Heart left ventricle (tissue), 16 donors: ENCODE data around the gene MCM5. TPM values are rescaled to one million over a fixed set of nuclear protein-coding genes. Genes with fewer than 3 reads are reported as not detected.

Experiments used
- ATAC-seq, 4 donors: fragments of 200-7000 bp; cut with Tn5 transposase; one replicate each; pipeline ENCODE4 v1.9.1; 2020 to 2022; ENCODE audit warnings: moderate library complexity in 4 of 4, mild to moderate bottlenecking in 3 of 4, moderate number of reproducible peaks in 1 of 4
- DNase-seq, 5 donors: peaks; one replicate each; pipeline ENCODE4 v3.0.0-alpha.2; 2020
- H3K27ac ChIP-seq, 12 donors: fragments of 200-600 bp; sonication (generic) in 4 of 12; one replicate each; pipeline versions ENCODE4 v1.5.0 to v1.8.0; 2016 to 2022; ENCODE audit warnings: mild to moderate bottlenecking in 2 of 12
- H3K27me3 ChIP-seq, 9 donors: fragments of 200-600 bp; sonication (generic) in 2 of 9; one replicate each; pipeline versions ENCODE4 v1.5.1 to v1.8.0; 2016 to 2022; ENCODE audit warnings: mild to moderate bottlenecking in 3 of 9
- H3K36me3 ChIP-seq, 9 donors: fragments of 200-600 bp; sonication (generic) in 2 of 9; one replicate each; pipeline versions ENCODE4 v1.5.0 to v1.8.0; 2018 to 2022; ENCODE audit warnings: mild to moderate bottlenecking in 2 of 9
- H3K4me1 ChIP-seq, 12 donors: fragments of 200-600 bp; sonication (generic) in 4 of 12; one replicate each; pipeline versions ENCODE4 v1.5.0 to v1.8.0; 2016 to 2022; ENCODE audit warnings: mild to moderate bottlenecking in 3 of 12
- H3K4me3 ChIP-seq, 12 donors: fragments of 200-600 bp; sonication (generic) in 4 of 12; one replicate each; pipeline versions ENCODE4 v1.5.0 to v1.8.0; 2017 to 2022; ENCODE audit warnings: mild to moderate bottlenecking in 9 of 12, moderate library complexity in 4 of 12
- H3K9me3 ChIP-seq, 12 donors: fragments of 200-600 bp; sonication (generic) in 4 of 12; one replicate each; pipeline versions ENCODE4 v1.5.0 to v1.8.0; 2016 to 2022; ENCODE audit warnings: mild to moderate bottlenecking in 1 of 12
- POLR2A ChIP-seq, 2 donors: fragments of 450-650 bp; IDR thresholded peaks; one replicate each; pipeline ENCODE4 v1.6.1; 2017; ENCODE audit warnings: antibody characterized with exemption in 2 of 2, mild to moderate bottlenecking in 2 of 2, moderate library complexity in 2 of 2
- WGBS, 4 donors: extraction: QIAGEN DNeasy Blood & Tissue Kit in 2 of 4; methylation state at CpG; one replicate each; pipeline versions ENCODE4 v1.1.5 to v1.1.7; 2013 to 2018; 5-methylcytosine and 5-hydroxymethylcytosine counted together
- intact Hi-C, 10 donors: fragments of 100-400 bp; cut with DNase I; formaldehyde crosslinking; loops; one replicate each; pipeline versions ENCODE4 v1.11.1 to v1.14.2; 2022
- polyA plus RNA-seq, 2 donors: library from polyadenylated mRNA; stranded (reverse); fragments of 200-250 nt; gene quantifications; one replicate each; pipeline ENCODE4 v1.2.3, GENCODE V29; 2013
- total RNA-seq, 9 donors: library from RNA; depleted of rRNA in 2 of 9; stranded (reverse); fragments of >200 nt in 2 of 9; fragmentation: NEBNext Ultra II Directional in 3 of 9; extraction: Animal tissue kit (Norgen Biotek cat#: 25700) in 3 of 9; gene quantifications; one replicate each; pipeline versions ENCODE4 v1.1.0 to v1.2.4, GENCODE V29; 2016 to 2023
- TF ChIP-seq, protein P1 (sequence below), 12 donors: fragments of 200-600 bp; sonication (generic) in 4 of 12; IDR thresholded peaks; one replicate each; pipeline versions ENCODE4 v1.5.0 to v1.8.0; 2018 to 2022; ENCODE audit warnings: antibody characterized with exemption in 12 of 12, mild to moderate bottlenecking in 5 of 12
- donor health status: ischemic (EF 13 %, LVEDD 7.1; RV severe dilation, severe dysfunction).
- donor health status: healthy with polysubstance abuse.
- donor health status: DM: no; HTN: yes; CAD: no.
- donor health status: DM: no; HTN: no; CAD: no.
- donor health status: ischemic (EF 25% LVEDD 6.9; RV normal size, moderate dysfunction).
- donor health status: ischemic (EF 25% LVEDD 5.7; RV mildly dilated, moderate dysfunction).
- donor health status: healthy.
- donor health status: DM: yes; HTN: yes; CAD: no.
- donor health status: ischemic (EF 35%, LVEDD 5.7; RV mildly dilated, moderate dysfunction).
- donor health status: nonischemic (EF 11% LVEDD 7.7; RV severe dilation, severe dysfunction).
- donor health status: DM: yes; HTN: yes; CAD: no.
- donor health status: PGD.
- donor health status: ischemic (EF 29% LVEDD 5.4; RV normal size, mild dysfunction).
- donor health status: nonischemic (EF 23%, LVEDD 6.1; RV moderate dilation, normal function).

The MCM5 gene
- total and polyA plus RNA-seq, 11 donors = 5.9 to 30.2 (median 12.3) TPM

DNA sequence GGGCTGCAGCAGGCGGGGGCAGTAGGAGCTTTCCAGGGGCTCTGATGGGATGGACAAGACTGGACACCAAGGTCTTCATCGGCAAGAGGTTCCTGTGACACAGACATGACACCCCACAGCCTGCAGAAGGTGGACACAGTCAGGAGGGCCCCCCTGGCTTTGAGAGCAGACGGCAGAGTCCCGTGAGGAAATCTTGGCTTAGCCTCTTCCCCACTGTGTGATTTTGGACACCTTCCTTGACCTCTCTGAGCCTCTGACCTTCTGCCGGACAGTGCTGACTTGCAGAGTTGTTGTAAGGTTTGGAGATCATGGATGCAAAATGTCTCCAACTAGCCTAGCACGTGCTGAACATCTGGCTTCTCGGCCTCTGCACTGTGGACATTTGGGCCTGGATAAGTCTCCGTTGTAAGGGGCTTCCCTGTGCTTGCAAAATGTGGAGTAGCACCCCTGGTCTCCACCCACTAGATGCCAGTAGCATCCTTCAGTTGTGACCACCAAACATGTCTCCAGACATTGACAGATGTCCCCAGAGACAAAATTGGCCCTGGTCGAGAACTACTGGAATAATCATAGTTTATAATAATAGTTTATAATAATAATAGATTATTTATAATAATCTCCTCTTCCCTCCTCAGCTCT lies 54.6 kb downstream of the MCM5 start:
- TF ChIP-seq, protein P1, sequence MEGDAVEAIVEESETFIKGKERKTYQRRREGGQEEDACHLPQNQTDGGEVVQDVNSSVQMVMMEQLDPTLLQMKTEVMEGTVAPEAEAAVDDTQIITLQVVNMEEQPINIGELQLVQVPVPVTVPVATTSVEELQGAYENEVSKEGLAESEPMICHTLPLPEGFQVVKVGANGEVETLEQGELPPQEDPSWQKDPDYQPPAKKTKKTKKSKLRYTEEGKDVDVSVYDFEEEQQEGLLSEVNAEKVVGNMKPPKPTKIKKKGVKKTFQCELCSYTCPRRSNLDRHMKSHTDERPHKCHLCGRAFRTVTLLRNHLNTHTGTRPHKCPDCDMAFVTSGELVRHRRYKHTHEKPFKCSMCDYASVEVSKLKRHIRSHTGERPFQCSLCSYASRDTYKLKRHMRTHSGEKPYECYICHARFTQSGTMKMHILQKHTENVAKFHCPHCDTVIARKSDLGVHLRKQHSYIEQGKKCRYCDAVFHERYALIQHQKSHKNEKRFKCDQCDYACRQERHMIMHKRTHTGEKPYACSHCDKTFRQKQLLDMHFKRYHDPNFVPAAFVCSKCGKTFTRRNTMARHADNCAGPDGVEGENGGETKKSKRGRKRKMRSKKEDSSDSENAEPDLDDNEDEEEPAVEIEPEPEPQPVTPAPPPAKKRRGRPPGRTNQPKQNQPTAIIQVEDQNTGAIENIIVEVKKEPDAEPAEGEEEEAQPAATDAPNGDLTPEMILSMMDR (IDR thresholded peaks at IDR 0.05) = peak in 10 of 12 donors; percentile 16 to 51 (median 30)
- TF ChIP-seq POLR2A (IDR thresholded peaks at IDR 0.05) = no peak
- H3K36me3 ChIP-seq = no peaks in the 10 kb centered on the region
- no peaks in the 10 kb centered on the region for H3K4me1 ChIP-seq
- intact Hi-C loops = loop anchor here in 1 of 10 donors (5.0 kb wide), 1 partner anchor 128 kb away; no protein-coding TSS in a partner anchor
- H3K4me3 ChIP-seq = no peak overlapping the region
- peaks cover 0 to 3% (median 0%) of the 10 kb centered on the region in 9 donors for H3K27me3 ChIP-seq
- WGBS, 4 donors = 52 to 71% (median 66%) methylated on average over 8 to 9 of the region's 9 CpGs
- no peaks in the 10 kb centered on the region for H3K9me3 ChIP-seq
- H3K27ac ChIP-seq = no peak overlapping the region
- ATAC-seq (peak; percentile 45 to 61 (median 50)), DNase-seq (peak in 3 of 5 donors; percentile 29 to 41 (median 39))

GRCh38 chr22:35455529-35455928 lies 55.6 kb downstream of the MCM5 start:
- Histone ChIP-seq H3K4me3 (no peak overlapping the region), H3K27me3 (peaks cover 0 to 3% (median 0%) of the 10 kb centered on the region in 9 donors), H3K4me1 (no peaks in the 10 kb centered on the region), H3K27ac (no peak overlapping the region), H3K9me3 (no peaks in the 10 kb centered on the region), H3K36me3 (no peaks in the 10 kb centered on the region)
- intact Hi-C loops = no loop called here
- DNase-seq (no peak), ATAC-seq (no peak)
- 87 to 93% (median 91%) methylated on average over 5 of the region's 5 CpGs for WGBS, 4 donors
- TF ChIP-seq POLR2A (IDR thresholded peaks at IDR 0.05) = no peak
- TF ChIP-seq, protein P1 (IDR thresholded peaks at IDR 0.05) = no peak

DNA sequence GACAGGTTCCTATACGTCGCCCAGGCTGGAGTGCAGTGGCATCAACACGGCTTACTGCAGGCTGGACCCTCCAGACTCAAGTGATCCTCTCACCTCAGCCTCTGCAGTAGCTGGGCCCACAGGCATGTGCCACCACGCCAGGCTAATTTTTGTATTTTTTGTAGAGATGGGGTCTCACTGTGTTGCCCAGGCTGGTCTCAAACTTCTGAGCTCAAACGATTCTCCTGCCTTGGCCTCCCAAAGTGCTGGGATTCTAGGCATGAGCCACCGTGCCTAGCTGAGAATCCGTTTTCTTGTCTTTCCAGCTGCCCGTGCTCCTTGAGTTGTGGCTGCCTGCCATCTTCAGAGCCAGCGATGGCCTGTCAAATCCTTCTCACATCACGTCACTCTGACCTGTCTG lies 56.8 kb downstream of the MCM5 start:
- TF ChIP-seq, protein P1 (IDR thresholded peaks at IDR 0.05) = no peak
- TF ChIP-seq POLR2A (IDR thresholded peaks at IDR 0.05) = no peak
- Histone ChIP-seq H3K4me1 (no peaks in the 10 kb centered on the region), H3K4me3 (no peak overlapping the region), H3K9me3 (no peaks in the 10 kb centered on the region), H3K36me3 (no peaks in the 10 kb centered on the region), H3K27me3 (peaks cover 0 to 3% (median 0%) of the 10 kb centered on the region in 9 donors), H3K27ac (no peak overlapping the region)
- DNase-seq (no peak), ATAC-seq (no peak)
- 86 to 96% (median 90%) methylated on average over 10 of the region's 10 CpGs for WGBS, 4 donors
- intact Hi-C loops = no loop called here

DNA sequence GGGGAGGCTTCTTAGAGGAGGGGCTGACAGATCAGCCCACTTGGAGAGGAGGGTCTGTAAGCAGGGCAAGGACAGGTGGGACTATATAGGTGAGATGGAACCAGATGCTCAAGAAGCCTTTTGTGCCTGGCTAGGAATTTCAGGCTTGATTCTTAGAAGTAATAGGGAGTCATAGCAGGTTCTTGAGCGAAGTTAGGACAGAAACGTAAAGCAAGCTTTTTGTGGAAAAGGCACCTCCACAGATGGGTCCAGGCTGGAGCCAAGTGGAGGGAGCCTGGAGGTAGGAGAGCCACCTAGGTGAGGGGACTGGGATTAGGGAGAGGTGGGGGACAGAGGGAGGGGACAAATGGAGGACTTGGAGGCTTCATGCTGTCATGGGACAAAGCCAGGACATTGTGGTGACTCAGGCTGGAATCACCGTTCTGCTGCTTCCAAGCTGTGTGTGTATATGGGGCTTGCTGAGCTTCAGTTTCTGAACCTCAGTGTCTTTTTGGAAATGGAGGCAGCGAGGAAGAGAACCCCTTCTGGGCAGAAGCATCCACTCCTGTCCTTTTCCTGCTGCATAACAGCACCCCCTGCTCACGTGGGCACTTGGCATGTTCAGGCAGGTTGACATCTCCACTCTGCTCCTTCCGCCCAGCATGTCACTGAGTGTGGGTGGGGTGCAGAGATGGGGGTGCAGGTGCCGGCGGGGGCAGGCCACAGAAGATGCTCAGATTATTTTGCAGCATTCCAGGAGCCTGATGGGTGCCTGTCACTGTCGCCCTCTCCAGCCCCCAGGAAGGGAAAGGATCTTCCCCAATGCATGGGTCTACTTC lies 58.0 kb downstream of the MCM5 start:
- Histone ChIP-seq H3K4me1 (no peaks in the 10 kb centered on the region), H3K4me3 (no peak overlapping the region), H3K9me3 (no peaks in the 10 kb centered on the region), H3K36me3 (no peaks in the 10 kb centered on the region), H3K27ac (no peak overlapping the region), H3K27me3 (no peaks in the 10 kb centered on the region)
- intact Hi-C loops = no loop called here
- 83 to 87% (median 85%) methylated on average over 9 of the region's 9 CpGs for WGBS, 4 donors
- ATAC-seq (no peak), DNase-seq (no peak)
- TF ChIP-seq POLR2A (IDR thresholded peaks at IDR 0.05) = no peak
- TF ChIP-seq, protein P1 (IDR thresholded peaks at IDR 0.05) = no peak
